ENCODE measurements around the gene DMXL2.

DNA sequence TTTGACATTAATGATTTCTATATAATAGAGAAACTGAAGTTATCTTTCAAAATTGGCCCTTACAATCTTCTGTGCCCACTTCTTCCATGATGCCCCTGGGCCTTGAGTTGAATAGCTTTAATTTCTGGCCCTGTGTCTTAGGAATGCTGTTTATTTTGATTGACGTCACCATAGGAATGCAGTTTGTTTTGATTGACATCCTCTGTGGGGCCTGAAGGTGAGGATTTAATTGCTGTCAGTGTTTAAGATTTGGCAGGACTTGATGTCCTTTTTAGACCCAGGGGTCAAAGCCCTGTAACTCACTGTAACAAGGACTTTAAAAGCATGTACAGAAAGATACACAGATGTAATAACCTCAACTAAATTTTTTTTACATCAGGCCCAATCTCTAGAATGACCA lies 197.8 kb downstream of the DMXL2 start:
- TF ChIP-seq, protein P1, sequence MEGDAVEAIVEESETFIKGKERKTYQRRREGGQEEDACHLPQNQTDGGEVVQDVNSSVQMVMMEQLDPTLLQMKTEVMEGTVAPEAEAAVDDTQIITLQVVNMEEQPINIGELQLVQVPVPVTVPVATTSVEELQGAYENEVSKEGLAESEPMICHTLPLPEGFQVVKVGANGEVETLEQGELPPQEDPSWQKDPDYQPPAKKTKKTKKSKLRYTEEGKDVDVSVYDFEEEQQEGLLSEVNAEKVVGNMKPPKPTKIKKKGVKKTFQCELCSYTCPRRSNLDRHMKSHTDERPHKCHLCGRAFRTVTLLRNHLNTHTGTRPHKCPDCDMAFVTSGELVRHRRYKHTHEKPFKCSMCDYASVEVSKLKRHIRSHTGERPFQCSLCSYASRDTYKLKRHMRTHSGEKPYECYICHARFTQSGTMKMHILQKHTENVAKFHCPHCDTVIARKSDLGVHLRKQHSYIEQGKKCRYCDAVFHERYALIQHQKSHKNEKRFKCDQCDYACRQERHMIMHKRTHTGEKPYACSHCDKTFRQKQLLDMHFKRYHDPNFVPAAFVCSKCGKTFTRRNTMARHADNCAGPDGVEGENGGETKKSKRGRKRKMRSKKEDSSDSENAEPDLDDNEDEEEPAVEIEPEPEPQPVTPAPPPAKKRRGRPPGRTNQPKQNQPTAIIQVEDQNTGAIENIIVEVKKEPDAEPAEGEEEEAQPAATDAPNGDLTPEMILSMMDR (conservative IDR thresholded peaks at IDR 0.05; ENCODE audit: low read depth in 2 of 2): no peak
- TF ChIP-seq, protein P2, sequence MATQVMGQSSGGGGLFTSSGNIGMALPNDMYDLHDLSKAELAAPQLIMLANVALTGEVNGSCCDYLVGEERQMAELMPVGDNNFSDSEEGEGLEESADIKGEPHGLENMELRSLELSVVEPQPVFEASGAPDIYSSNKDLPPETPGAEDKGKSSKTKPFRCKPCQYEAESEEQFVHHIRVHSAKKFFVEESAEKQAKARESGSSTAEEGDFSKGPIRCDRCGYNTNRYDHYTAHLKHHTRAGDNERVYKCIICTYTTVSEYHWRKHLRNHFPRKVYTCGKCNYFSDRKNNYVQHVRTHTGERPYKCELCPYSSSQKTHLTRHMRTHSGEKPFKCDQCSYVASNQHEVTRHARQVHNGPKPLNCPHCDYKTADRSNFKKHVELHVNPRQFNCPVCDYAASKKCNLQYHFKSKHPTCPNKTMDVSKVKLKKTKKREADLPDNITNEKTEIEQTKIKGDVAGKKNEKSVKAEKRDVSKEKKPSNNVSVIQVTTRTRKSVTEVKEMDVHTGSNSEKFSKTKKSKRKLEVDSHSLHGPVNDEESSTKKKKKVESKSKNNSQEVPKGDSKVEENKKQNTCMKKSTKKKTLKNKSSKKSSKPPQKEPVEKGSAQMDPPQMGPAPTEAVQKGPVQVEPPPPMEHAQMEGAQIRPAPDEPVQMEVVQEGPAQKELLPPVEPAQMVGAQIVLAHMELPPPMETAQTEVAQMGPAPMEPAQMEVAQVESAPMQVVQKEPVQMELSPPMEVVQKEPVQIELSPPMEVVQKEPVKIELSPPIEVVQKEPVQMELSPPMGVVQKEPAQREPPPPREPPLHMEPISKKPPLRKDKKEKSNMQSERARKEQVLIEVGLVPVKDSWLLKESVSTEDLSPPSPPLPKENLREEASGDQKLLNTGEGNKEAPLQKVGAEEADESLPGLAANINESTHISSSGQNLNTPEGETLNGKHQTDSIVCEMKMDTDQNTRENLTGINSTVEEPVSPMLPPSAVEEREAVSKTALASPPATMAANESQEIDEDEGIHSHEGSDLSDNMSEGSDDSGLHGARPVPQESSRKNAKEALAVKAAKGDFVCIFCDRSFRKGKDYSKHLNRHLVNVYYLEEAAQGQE (IDR thresholded peaks at IDR 0.05; ENCODE audit: unreplicated experiment): no peak
- TF ChIP-seq EZH2 (IDR thresholded peaks at IDR 0.05; ENCODE audit: low read depth, unreplicated experiment) (no peak), EZH2phosphoT487 (IDR thresholded peaks at IDR 0.05; ENCODE audit: unreplicated experiment) (no peak), POLR2AphosphoS5 (IDR thresholded peaks at IDR 0.05; ENCODE audit: low read depth) (no peak), CREB1 (CRISPR knock-in tag; IDR thresholded peaks at IDR 0.05; ENCODE audit: low read depth) (no peak), JUNB (IDR thresholded peaks at IDR 0.05; ENCODE audit: unreplicated experiment) (no peak), ZNF114 (CRISPR knock-in tag; IDR thresholded peaks at IDR 0.05) (no peak), STAT1 (IDR thresholded peaks at IDR 0.05; ENCODE audit: unreplicated experiment) (no peak), NANOG (IDR thresholded peaks at IDR 0.05; ENCODE audit: borderline replicate concordance) (no peak)
